ENCODE results near the gene CIRBP. TPM values are rescaled to one million over a fixed set of nuclear protein-coding genes. Genes with fewer than 3 reads are reported as not detected.

CIRBP gene
- total and polyA plus RNA-seq, 9 of the 15 experiments (the other 6 are each of a cell fraction or from before 2014, with no cell fraction given) = 20.5 to 327 (median 176) TPM

- TF ChIP-seq, protein P1, sequence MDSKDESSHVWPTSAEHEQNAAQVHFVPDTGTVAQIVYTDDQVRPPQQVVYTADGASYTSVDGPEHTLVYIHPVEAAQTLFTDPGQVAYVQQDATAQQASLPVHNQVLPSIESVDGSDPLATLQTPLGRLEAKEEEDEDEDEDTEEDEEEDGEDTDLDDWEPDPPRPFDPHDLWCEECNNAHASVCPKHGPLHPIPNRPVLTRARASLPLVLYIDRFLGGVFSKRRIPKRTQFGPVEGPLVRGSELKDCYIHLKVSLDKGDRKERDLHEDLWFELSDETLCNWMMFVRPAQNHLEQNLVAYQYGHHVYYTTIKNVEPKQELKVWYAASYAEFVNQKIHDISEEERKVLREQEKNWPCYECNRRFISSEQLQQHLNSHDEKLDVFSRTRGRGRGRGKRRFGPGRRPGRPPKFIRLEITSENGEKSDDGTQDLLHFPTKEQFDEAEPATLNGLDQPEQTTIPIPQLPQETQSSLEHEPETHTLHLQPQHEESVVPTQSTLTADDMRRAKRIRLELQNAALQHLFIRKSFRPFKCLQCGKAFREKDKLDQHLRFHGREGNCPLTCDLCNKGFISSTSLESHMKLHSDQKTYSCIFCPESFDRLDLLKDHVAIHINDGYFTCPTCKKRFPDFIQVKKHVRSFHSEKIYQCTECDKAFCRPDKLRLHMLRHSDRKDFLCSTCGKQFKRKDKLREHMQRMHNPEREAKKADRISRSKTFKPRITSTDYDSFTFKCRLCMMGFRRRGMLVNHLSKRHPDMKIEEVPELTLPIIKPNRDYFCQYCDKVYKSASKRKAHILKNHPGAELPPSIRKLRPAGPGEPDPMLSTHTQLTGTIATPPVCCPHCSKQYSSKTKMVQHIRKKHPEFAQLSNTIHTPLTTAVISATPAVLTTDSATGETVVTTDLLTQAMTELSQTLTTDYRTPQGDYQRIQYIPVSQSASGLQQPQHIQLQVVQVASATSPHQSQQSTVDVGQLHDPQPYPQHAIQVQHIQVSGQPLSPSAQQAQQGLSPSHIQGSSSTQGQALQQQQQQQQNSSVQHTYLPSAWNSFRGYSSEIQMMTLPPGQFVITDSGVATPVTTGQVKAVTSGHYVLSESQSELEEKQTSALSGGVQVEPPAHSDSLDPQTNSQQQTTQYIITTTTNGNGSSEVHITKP (IDR thresholded peaks at IDR 0.05; ENCODE audit: partially characterized antibody) = peak; percentile 95
- peak in 1 of 2 experiments; percentile 55; a peak in 1 of 4 replicates for TF ChIP-seq KDM4B (IDR thresholded peaks at IDR 0.05; ENCODE audit: borderline replicate concordance in 2 of 2, low read depth in 1 of 2)
- TF ChIP-seq PHF20 (IDR thresholded peaks at IDR 0.05; ENCODE audit: partially characterized antibody) = peak; percentile 67
- TF ChIP-seq TAF15 (IDR thresholded peaks at IDR 0.05; ENCODE audit: low read depth, low read length) = no peak
- no peak for TF ChIP-seq FOS (IDR thresholded peaks at IDR 0.05; ENCODE audit: extremely low read depth, insufficient read length)
- TF ChIP-seq SIN3A (IDR thresholded peaks at IDR 0.05; ENCODE audit: borderline replicate concordance in 2 of 2, control insufficient read depth in 1 of 2, low read depth in 2 of 2, low read length in 2 of 2) = peak; percentile 11 to 34; a peak in 1 of 4 replicates
- no peak for TF ChIP-seq ZBTB8A (IDR thresholded peaks at IDR 0.05; ENCODE audit: partially characterized antibody)
- TF ChIP-seq SIRT6 (IDR thresholded peaks at IDR 0.05; ENCODE audit: low read depth, low read length) = peak; percentile 62
- no peak for TF ChIP-seq TCFL5 (CRISPR knock-in tag; conservative IDR thresholded peaks at IDR 0.05)
- TF ChIP-seq GATAD2B (IDR thresholded peaks at IDR 0.05; ENCODE audit: borderline replicate concordance) = 0 out of 2 replicates have a peak, but pooled peaks have one; percentile 53
- TF ChIP-seq SPI1 (IDR thresholded peaks at IDR 0.05; ENCODE audit: borderline replicate concordance, low read depth, low read length) = peak; percentile 61; the same call in 1 of the 2 replicates
- TF ChIP-seq, protein P2, sequence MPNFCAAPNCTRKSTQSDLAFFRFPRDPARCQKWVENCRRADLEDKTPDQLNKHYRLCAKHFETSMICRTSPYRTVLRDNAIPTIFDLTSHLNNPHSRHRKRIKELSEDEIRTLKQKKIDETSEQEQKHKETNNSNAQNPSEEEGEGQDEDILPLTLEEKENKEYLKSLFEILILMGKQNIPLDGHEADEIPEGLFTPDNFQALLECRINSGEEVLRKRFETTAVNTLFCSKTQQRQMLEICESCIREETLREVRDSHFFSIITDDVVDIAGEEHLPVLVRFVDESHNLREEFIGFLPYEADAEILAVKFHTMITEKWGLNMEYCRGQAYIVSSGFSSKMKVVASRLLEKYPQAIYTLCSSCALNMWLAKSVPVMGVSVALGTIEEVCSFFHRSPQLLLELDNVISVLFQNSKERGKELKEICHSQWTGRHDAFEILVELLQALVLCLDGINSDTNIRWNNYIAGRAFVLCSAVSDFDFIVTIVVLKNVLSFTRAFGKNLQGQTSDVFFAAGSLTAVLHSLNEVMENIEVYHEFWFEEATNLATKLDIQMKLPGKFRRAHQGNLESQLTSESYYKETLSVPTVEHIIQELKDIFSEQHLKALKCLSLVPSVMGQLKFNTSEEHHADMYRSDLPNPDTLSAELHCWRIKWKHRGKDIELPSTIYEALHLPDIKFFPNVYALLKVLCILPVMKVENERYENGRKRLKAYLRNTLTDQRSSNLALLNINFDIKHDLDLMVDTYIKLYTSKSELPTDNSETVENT (CRISPR knock-in tag; IDR thresholded peaks at IDR 0.05) = 0 out of 2 replicates have a peak, but pooled peaks have one; percentile 47
- TF ChIP-seq, protein P3, sequence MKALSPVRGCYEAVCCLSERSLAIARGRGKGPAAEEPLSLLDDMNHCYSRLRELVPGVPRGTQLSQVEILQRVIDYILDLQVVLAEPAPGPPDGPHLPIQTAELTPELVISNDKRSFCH (CRISPR knock-in tag; IDR thresholded peaks at IDR 0.05) = no peak
- TF ChIP-seq, protein P3 (tag; IDR thresholded peaks at IDR 0.05) = peak; percentile 28; the same call in 1 of the 2 replicates
- no peak for TF ChIP-seq CREB3L1 (IDR thresholded peaks at IDR 0.05; ENCODE audit: borderline replicate concordance, low read depth)
- TF ChIP-seq PHB (CRISPR knock-in tag; IDR thresholded peaks at IDR 0.05) = peak; percentile 78; the same call in 1 of the 2 replicates
- TF ChIP-seq MYNN (IDR thresholded peaks at IDR 0.05) = peak; percentile 88
- TF ChIP-seq MYNN (CRISPR knock-in tag; IDR thresholded peaks at IDR 0.05) = no peak
- peak; percentile 61 for TF ChIP-seq ETV5 (CRISPR knock-in tag; IDR thresholded peaks at IDR 0.05; ENCODE audit: low read depth)
Measured at GRCh38 chr19:1259206-1259875, 9.8 kb upstream of the CIRBP start (continued).

All from K562 (cell line).